Fibroblast of skin of abdomen (primary cell): ENCODE measurements around the gene IL36RN.
"Not testable (repeated sequence)": the region's sequence is repeated elsewhere in the genome, so short reads cannot be mapped to it uniquely, and the experiment has no call there.

Experiments used
- DNase-seq: peaks from one replicate; pipeline ENCODE4 v3.0.0-alpha.2; 2013

The IL36RN gene

DNA sequence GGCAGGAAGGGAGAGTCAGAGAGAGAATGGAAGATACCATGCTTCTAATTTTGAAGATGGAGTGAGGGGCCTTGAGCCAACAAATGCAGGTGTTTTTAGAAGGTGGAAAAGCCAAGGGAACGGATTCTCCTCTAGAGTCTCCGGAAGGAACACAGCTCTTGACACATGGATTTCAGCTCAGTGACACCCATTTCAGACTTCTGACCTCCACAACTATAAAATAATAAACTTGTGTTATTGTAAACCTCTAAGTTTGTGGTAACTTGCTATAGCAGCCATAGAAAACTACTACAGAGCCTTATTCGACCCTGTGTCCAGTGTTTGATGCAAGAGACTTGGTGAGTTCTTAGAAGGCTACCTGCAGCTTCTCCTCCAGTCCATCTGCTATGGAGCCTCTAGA, 16.6 kb downstream of the IL36RN start:
- DNase-seq: no peak

DNA sequence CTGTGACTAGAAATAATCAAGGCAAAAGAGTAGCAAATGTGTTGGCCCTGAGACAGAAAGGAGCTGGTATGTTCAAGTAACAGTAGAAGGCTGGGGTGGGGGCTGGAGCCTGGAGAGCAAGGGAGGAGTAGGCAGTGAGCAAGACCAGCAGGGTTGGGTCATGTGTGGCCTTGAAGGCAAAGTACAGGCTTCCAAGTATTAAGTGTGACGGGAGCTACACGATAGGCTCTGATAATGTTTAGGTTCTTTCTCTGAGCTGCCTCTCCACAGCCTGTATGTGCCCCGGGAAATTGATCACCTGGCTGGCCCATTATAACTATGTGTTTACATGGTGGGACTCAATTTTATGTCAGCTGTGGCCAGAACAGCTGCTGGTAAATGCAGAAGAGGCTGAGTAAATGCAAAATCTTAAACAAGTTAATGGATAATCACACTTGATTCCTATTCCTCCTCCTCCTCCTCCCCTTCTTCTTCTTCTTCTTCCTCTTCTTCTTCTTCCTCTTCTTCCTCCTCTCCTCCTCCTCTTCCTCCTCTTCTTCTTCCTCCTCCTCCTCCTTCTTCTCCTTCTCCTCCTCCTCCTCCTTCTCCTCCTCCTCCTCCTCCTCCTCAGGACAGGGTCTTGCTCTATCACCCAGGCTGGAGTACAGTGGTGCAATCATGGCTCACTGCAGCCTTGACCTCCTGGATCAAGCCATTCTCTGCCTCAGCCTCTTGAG, 18.1 kb downstream of the IL36RN start:
- no peak for DNase-seq

DNA sequence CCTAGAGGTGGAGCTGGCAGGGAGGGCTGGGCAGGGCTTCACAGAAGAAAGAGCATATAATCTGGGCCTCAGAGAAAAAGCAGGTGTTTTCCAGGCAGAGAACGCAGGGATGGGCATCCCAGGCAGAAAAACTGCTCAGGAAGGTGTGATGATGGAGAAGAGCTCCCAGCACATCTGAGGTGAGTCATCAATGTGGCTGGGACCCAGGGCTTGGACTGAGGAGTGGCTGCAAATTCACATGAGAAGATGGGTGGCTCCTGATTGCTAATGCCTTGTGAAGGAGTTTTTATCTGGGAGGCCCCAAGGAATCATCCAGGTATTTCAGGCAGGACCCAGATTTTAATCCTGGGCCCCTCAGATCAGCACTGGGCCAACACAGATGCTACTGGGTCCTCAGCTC, 18.9 kb downstream of the IL36RN start:
- DNase-seq: no peak

DNA sequence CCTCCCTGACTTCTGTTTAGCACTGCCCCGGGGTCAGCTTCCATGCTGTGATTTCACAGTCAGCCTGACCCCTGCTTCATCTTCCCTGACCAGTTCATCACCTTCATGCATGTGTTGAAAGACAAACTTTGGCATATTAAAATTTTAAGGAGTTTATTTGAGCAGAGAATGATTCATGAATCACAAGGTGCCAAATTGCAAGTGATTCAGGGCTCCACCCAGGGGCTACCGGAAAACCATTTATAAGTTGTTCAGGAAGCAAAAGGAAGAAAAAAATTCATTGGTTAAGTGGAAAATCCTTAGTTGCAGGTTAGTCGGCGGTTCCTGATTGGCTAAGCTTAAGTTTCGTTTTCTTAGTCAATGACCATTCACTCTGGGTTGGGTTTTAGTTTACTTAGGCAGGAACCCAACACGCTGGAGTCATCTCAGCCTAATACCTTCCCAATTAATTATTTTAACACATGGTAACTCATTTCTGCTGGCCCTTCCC, 19.4 kb downstream of the IL36RN start:
- DNase-seq: no peak

DNA sequence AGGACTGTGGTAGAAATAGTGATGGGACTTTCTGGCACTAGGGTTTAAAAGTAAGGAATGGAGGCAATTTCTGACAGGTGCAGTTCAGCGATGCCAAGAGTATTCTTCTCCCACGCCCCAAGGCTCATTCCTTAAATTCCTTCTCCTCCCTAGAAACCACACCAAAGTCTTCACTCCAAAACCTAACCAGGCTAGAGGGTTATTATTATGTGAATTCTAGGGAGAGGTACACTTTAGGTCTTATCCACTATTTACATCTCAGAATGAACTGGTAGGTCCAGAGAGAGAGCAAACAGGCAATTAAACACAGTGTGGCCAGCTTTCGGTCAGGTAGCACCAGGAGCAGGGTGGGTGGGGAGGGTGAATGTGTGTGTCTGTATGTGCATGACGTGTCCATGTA, 20.1 kb downstream of the IL36RN start:
- no peak for DNase-seq

DNA sequence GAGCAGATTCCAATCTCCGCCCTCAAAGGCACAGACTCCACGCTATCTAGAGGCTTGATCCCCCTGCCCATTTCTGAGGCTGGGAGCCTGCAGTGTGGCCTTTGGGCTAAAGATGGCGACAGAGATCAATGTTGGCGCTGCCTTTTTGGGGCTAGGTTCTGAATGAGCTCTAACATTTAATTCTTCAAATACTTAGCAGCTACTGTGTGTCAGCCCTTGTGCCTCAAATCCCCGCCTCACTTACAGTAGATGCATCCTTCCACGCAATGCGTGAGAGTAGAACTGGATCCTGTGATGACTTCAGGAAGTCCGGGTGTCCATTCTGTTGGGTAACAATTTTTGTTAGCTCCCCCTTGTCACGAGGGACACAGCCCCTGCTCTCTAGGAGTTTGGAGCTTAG, 21.1 kb downstream of the IL36RN start:
- peak; percentile 20 for DNase-seq

DNA sequence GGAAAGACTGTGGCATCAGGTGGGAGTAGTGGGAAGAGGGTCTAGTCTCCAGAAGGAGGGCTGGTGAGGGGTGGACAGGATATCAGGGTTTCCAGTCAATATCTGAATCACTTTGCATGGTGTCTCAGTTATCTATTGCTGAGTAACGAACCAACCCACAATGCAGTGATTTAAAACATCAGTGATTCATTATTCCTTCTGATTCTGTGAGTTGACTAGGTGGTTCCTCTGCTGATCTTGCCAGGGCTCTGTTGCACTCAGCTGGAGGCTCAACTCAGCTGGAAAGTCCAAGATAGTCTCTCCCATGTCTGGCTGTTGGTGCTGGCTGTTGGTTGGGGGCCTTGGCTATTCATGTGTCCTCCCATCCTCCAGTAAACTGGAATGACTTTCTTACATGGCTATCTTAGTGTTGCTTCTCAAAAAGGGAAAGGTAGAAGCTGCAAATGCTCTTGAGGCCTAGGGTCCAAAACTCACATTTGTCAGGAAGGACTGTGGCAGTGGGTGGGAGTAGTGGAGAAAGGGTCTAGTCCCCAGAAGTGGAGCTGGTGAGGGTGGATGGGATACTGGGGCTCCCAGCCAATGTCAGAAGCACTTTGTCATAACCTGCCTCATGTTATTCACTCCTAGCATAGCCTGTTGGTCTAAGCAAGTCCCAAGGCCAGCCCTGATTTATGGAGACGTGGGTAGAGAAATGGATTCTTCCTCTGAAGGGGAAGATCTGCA, 22.7 kb downstream of the IL36RN start:
- no peak for DNase-seq

DNA sequence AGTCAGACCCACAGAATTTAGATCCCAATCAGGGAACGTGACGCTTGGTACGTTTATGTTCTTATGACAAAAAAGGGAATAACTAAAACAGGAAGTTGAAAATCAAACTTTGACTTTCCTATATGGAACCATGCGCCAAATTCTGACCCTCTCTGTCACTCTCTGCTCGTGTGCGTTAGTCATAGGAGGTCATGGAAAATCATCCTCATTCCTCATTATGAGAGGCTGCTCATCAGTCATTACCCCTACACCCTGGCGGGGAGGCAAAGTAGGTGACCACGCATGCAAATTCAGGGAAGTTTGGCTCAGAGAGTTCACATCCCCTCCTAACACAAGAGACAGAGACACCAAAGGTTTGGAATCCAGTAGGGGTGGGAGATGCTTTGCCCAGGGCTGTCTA, 24.3 kb downstream of the IL36RN start:
- DNase-seq: no peak

DNA sequence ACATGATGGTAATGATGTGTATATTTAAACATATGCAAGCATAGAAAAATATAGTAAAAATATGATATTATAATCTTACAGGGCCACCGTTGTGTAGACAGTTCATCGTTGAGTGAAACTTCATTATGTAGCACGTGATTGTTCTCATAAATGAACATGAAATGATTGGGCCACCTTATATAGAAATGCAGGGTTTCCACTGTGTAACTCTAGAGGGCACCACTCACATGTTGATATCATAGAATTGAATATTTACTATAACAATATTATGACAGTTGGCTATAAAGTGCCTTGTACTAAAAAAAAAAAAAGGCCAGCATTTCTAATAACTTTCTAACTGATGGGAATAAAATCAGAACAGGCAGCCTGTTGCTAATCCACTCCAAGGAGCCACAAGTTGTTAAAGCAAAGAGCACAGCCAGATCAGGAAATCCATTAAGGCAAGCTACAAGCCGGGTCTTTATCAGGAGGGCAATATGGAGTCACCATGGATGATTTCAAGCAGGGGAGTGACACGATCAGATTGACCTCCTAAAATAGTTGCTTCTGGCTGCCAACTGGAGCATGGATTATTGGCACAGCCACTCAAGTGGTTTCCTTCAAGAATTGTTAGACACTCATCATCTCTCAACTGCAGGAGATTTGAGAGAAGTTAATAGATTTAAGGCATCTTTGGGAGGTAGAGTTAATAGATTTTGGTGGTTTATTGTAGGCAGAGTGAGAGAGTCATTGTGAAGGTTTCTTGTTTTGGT, 25.4 kb downstream of the IL36RN start:
- no peak for DNase-seq

DNA sequence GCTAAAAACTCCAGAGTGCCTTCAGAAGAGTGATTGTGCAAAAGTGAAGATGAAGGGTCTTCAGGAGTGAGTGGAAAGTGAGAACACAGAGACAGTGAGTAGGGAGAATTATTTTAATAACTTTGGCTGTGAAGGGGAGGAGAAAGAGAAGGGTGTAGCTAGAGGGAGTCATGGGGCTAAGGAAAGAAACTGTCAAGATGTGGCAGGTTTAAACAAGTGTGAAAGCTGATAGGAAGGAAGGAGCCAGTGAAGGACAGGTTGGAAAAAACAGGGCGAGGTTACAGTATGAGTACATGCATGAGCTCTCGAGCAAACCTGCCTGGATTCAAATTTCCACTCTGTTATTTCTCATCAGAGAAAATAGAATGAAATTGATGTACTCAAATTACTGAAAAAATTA, 26.5 kb downstream of the IL36RN start:
- DNase-seq: no peak

DNA sequence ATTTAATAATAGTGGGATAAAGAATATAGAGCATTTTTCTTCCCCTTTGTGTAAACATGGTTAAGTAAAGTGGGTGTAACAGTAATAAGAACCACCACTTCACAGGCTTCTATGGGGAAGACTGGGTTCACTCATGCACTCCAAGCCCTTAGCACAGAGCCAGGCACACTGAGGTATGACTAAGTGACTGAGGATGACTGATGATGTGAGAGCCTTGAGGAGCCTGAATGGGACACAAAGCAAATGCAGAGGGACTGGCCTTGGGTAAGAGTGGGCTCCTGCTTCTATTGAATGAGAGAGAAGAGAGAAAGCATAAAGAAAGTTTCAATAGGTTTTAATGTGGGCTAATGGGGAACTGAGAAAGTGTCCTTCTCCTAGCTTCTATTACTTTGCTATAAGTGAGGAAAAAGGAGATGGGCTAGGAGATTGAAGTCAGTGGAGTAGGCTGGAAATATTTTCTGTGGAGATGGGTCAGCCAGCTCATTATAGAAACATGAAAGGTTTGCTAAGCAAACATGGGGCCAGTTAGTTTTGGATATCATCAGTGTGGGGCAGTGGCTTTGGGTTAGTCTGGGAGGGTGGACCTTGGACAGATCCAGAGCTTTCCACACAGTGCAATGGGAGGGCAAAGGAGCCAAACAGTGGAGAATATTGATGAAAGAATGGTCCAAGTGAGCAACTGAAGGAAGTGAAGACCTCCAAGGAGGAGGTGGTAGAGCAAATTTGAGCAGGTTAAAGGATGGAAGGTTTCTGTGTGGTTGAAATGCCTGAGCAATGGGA, 29.4 kb downstream of the IL36RN start:
- no peak for DNase-seq

DNA sequence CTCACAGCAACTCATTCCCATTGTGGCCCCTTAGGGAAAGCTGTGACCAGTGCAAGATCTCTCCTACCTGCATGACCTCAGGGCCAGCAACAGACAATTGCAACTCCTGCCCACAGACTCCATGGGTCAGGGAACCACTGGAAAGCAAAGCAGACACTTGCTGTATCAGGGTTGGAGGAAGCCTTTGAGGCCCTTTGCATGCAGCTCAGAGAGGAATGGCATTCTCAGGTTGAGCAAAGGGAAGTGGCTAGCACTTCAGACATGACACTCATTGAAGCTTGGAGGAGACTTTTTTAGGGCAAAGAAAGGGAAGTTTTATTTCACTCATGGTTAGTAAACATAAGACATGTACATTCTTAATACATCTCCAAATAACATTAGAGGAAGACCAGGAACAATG, 30.9 kb downstream of the IL36RN start:
- DNase-seq: no peak

DNA sequence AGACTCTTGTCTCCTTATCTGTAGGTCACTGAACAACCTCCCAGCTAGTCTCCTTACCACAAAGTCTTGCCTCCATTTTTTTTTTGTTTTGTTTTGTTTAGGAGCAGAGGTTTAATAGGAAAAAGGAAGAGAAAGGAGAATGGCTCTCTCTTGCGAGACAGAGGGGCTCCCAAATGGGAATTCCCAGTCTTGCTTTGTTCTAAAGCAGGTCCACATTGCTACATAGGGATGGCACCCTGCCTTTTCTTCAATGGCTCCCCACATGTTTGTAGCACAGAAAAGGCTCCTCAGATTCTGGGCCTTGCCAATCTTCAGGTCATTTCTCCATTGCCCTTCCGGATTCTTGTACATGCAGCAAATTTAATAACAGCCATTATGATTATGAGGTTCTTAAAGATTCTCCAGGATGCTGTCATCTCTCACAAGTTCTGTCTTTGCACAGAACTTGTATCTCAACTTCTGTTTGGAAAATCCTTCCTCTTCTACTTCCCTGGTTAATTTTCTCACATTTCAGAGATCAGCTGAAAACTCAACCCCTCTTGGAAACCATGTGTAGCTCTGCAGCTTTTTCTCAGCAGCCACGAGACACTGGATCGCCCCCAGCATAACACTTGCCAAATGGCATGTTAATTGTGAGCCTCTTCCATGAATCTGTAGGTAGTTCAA, 32.4 kb downstream of the IL36RN start:
- no peak for DNase-seq

DNA sequence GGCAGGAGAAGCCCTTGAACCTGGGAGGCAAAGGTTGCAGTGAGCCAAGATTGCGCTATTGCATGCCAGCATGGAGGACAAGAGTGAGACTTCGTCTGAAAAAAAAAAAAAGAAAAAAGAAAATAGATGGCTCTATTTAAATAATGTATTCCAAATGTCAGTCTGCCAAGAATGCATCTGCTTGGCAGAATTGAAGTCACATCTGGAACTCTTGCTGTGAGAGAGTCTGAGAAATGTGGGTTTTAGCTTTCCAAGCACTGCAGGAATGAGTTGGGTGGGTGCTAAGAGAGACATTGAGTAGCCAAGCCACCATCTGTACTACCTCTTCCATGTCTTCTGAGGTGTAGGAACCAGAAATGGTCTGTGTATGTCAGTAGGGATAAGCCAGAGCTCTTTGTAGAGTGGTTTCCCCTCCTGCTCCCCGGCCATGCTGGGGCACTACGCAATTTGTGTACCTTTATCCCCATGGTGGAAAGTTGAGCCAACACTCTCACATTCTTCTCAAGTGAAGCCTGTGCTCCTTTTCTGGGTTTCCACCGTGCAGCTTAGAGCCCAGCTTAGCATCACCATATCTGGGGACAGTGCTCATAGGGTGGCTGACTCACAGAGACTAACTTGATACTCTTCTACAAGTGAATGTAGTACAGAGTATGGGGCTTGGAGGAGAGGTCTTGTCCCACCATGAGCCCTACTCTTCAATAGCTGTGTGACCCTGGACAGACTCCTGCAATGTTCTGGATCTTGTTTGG, 34.0 kb downstream of the IL36RN start:
- no peak for DNase-seq

DNA sequence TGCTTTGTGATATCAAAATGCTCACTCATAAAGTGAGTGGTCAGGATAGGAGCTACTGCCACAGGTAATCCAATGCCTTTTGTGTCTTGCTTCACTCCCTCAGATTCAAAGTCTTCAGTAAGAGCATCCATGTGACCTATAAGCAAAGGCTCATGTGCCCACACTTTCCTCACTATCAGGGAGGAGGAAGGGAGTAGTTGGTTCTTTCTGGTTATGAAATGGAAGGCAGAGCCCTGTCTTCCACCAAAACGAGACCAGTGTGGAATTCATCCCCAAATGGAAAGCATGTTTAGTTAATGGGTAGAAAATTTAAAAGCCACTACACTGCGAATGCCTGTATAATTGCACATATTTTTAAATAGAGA, 34.6 kb downstream of the IL36RN start:
- DNase-seq: no peak

DNA sequence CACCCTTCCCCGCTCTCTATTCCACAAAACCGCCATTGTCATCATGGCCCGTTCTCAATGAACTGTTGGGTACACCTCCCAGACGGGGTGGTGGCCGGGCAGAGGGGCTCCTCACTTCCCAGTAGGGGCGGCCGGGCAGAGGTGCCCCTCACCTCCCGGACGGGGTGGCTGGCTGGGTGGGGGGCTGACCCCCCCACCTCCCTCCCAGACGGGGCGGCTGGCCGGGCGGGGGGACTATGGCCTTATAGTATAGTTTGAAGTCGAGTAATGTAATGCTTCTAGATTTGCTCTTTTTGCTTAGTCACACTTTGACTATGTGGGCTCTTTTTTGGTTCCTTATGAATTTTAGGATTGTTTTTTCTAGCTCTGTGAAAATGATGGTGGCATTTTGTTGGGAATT, 37.3 kb downstream of the IL36RN start:
- not testable (repeated sequence) for DNase-seq

DNA sequence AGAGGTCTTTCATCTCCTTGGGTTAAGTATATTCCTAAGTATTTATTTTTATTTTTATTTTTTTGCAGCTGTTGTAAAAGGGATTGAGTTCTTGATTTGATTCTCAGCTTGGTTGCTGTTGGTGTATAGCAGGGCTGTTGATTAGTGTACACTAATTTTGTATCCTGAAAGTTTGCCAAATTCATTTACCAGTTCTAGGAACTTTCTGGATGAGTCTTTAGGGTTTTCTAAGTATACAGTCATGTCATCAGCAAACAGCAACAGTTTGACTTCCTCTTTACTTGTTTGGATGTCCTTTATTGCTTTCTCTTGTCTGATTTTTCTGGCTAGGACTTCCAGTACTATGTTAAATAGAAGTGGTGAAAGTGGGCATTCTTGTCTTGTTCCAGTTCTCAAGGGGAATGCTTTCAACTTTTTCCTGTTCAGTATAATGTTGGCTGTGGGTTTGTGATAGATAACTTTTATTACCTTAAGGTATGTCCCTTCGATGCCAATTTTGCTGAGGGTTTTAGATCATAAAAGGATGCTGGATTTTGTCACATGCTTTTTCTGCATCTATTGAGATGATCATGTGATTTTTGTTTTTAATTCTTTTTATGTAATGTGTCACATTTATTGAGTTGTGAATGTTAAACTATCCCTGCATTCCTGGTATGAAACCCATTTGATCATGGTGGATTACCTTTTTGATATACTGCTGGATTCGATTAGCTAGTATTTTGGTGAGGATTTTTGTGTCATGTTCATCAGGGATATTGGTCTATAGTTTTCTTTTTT, 38.0 kb downstream of the IL36RN start:
- DNase-seq: not testable (repeated sequence)

DNA sequence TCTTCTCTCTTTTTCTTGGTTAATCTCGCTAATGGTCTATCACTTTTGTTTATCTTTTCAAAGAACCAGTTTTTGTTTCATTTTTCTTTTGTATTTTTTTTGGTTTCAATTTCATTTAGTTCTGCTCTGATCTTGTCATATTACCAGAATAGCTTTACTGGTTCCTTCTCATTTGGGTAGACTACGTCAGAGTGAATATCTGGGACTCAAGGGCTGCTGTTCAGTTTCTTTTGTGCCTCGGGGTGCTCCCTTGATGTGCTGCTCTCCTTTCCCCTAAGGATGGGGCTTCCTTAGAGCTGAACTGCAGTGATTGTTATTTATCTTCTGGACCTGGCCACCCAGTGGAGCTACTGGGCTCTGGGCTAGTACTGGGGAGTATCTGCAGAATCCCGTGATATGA, 39.0 kb downstream of the IL36RN start:
- no peak for DNase-seq

DNA sequence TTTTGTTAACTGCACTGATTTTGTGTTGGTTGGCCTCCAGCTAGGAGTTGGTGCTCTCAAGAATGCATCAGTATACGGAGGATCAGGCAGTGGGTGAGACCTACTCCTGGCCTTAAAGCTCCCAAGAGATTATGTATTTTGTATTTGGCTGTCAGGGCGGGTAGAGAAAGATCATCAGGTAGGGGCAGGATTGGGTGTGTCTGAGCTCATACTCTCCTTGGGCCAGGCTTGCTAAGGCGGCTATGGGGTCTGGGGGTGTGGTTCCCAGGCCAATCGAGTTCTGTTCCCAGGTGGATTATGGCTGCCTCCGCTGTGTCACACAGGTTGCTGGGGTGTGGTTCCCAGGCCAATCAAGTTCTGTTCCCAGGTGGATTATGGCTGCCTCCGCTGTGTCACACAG, 39.5 kb downstream of the IL36RN start:
- DNase-seq: no peak

DNA sequence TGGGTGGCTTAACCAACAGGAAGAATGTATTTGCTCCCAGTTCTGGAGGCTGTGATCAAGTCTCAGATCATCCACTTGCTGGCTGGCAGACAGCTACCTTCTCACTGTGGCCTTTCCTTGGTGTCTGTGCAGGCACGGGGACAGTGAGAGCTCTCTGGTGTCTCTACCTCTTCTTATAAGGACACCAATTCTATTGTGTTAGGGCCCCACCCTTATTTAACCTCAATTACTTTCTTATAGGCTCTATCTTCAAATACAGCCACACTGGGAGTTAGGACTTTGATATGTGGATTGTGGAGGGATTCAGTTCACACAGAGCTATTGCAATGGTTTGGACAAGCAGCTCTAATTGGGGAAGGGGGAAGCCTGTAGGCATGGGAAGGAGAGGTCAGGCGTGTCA, 43.1 kb downstream of the IL36RN start:
- no peak for DNase-seq

DNA sequence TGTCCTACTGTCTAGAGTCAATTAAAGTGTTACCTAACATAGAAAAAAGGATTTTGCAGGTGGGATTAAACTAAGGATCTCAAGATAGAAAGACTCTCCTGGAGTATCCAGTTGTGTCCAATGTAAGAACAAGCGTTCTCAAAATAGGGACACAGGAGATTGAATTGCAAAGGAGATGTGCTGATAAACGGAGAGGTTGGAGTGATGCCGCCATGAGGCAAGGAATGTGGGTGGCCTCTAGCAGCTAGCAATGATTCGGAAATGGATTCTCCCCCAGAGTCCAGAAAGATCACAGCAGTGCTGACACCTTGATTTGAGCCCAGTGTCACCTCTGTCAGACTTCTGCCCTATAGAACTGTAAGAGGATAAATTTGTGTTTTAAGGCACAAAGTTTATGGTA, 44.3 kb downstream of the IL36RN start:
- DNase-seq: no peak
